HG03521 (cell line): Measurements from ENCODE around the gene CRX.
"Not testable (repeated sequence)": the region's sequence is repeated elsewhere in the genome, so short reads cannot be mapped to it uniquely, and the experiment has no call there.

ENCODE experiments used
- ATAC-seq: cut with Tn5 transposase; IDR thresholded peaks from one replicate; pipeline ENCODE4 v1.9.1; 2021; ENCODE audit warnings: mild to moderate bottlenecking, moderate library complexity; ENCODE audit not compliant: unreplicated experiment

The CRX gene

DNA sequence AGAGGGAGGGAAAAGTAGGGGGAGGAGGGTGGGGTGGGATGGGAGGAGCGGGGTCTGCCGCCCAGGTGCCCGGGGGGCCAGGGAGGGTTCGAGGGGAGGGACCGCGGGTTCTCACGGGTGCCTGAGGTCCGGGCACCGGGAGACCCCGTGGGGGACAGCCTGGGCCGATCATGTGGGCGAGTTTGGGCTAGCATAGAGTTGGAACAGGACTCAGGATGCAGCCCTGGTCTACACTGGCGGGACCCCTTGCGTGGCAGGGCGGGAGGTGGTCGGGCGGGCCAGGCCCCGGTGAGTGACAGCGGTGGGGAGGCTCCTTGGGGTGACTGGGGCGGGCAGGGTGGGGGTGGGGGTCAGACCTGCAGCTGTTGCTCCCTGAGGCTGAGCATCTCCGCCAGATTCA, 18.6 kb upstream of the CRX start:
- not testable (repeated sequence) for ATAC-seq

GRCh38 chr19:47803671-47804070, 18.1 kb upstream of the CRX start:
- not testable (repeated sequence) for ATAC-seq

DNA sequence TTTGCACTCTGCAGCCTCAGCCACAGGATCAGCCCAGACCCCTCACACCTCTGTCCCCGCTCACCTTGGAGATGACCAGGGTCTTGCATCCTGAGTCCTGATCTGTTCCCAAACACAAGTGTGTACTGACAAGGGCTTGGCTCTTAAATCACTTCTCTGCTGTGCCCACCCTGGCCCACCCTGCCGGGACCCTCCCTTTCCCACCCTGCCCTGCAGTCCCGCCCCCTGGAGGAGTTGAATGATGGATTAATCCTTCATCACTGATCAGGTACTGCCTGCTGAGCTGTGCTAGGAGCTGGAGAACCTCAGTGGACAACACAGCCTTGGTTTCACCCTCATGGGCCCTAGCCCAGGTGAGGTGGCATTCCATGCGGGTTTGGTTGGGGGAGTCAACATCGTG, 17.3 kb upstream of the CRX start, which contains the start of gene TPRX1:
Gene TPRX1 (minus strand): TSS at position 101 of the 400 bp plus-strand sequence. CDS start 12 bp downstream, at position 89.
- ATAC-seq: not testable (repeated sequence)

- ATAC-seq: no peak
Observed at GRCh38 chr19:47805313-47805712, 16.4 kb upstream of the CRX start.

GRCh38 chr19:47806435-47806834, 15.3 kb upstream of the CRX start:
- no peak for ATAC-seq

DNA sequence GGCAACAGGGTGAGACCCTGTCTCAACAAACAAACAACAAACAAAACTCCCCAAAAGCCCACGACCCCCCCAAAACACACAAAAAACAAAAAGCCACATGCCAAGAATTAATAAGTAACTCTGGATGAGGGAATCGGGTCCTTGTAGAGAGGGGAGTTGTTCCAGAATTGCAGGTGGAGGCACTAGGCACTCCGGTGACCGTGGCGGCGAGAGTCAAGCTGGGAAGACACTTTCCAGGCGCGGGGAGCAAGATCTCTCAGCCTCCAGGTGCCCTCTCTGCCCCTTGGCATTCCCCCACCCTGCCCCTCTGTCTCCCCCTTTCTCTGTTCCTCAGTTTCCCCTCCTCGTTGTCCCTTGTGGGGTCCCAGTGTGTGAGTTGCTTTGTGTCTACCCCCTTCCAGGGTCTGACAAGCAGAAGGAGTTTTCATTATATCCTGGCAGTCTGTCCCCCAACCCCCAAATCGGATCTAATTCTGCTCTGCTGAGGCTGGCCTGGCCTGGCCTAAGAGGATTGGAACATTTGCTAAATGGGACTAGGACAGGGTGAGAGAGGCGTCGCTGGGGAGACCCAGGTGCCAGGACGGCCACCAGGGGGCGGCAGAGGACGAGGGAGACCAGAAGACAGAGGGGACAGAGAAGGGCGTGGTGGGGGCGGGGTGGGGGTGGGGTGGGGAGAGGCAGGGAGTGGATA, 8.3 kb upstream of the CRX start:
- ATAC-seq: no peak

DNA sequence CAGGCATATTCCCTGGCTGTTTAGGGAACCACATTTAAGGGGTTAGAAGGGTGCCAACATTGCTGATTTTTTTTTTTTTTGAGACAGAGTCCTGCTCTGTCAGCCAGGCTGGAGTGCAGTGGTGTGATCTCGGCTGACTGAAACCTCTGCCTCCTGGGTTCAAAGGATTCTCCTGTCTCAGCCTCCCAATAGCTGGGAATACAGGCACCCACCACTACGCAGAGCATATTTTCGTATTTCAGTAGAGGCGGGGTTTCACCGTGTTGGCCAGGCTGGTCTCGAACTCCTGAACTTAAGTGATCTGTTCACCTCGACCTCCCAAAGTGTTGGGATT, 7.8 kb upstream of the CRX start:
- no peak for ATAC-seq

DNA sequence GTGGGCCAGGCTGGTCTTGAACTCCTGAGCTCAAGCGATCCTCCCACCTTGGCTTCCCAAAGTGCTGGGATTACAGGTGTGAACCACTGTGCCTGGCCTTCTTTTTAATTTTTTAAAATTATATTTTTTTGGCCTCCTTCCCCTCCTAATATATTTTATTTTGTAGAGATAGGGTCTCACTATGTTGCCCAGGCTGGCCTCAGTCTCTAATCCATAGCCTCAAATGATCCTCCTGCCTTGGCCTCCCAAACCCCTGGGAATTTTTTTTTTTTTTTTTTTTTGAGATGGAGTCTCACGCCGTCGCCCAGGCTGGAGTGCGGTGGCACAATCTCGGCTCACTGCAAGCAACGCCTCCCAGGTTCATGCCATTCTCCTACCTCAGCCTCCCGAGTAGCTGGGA, 5.5 kb upstream of the CRX start:
- ATAC-seq: not testable (repeated sequence)

GRCh38 chr19:47818221-47818620, 3.5 kb upstream of the CRX start:
- ATAC-seq: not testable (repeated sequence)

DNA sequence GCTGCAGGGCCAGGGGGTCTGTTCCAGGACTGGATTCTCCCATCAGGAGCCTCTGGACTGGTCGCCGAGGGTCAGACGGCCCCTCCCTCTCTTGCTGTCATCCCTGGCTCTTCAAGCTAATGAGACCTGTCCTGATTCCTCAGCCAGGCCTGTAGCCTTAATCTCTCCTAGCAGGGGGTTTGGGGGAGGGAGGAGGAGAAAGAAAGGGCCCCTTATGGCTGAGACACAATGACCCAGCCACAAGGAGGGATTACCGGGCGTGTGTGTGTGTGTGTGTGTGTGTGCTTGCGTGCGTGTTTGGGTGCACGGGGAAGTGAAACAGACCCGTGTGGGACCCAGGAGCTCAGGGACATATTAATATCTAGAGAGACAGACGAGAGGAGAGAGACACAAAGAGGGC, 1.9 kb upstream of the CRX start:
- ATAC-seq: no peak

- no peak for ATAC-seq
Observed at GRCh38 chr19:47820410-47820809, 1.3 kb upstream of the CRX start.

DNA sequence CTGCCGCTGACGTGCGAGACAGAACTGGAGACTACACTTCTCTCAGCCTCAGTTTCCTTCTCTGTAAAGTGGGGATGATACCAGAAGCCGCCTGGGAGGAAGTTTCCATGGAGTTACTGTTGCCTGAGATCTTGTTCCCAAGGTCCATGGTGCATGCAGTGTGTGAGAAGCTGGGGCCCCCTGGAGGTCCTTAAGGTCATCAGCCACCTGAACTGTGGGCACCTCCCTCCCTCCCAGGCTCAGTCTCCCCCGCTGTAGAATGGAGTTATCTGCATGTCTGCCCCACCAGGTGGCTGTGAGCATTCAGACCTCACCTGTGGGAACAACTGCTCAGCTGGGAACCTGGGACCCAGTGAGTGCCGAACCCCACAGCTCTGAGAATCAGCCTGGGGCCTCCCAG, 2.7 kb downstream of the CRX start:
- ATAC-seq: no peak

DNA sequence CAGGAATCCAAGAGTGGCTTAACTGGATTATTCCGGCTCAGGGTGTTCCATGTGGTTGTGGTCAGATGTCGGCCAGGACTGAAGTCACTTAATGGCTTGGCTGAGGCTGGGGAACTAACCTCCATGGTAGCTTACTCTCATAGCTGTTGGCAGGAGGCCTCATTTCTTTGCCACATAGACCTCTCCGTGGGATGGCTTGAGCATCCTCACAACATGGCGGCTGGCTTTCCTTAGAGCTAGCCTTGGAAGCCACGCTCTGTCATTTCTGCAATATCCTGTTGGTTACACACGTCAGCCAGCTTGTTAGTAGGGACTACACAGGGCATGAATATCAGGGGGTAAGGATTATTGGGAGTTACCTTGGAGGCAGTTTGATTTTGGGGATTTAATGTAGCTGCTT, 5.1 kb downstream of the CRX start:
- no peak for ATAC-seq

DNA sequence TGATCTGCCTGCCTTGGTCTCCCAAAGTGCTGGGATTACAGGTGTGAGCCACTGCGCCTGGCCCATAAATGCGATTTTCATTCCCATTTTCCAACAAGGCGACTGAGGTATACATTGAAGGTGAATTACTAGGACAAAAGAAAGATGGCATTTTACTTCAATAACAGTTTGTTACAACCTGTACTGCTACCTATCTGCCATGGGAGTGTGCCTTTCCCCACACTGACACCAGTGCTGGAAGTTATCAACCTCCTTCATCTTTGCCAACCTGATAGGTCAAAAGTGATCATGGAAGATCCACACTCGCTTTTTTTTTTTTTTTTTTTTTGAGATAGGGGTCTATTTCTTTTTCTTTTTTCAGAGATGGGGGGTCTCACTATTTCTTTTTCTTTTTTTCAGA, 11.0 kb downstream of the CRX start:
- ATAC-seq: no peak

DNA sequence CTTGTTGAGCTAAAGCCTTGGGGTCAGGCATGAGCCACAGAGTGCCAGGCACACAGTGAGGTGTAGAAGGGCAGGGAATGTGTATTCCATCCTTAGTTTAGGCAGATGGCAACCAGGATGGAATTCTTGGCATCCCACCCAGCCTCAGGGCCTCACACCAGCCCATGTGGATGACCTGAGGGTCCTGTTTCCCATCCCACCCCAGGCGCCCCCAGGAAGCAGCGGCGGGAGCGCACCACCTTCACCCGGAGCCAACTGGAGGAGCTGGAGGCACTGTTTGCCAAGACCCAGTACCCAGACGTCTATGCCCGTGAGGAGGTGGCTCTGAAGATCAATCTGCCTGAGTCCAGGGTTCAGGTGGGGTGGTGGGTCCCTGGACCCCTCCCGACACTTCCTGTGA, 14.3 kb downstream of the CRX start:
- no peak for ATAC-seq

- ATAC-seq: no peak
Observed at GRCh38 chr19:47839411-47839810, 17.7 kb downstream of the CRX start.

DNA sequence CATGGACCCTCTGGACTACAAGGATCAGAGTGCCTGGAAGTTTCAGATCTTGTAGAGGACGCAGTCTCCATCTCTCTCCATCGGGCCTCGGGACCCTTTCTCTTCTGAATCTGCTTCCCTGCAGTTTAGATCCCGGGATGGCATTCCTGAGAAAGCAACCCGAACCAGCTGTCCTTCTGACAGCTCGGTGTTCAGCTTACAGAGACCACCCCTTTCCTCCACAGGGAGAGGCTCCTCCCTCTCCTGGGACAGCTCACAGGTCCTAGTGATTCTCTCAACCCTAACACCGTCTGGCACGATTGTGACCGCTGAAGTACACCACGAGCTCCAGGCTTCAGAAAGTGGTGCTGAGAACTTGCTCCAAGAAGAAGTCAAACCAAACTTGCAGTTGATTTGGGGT, 18.2 kb downstream of the CRX start:
- no peak for ATAC-seq

DNA sequence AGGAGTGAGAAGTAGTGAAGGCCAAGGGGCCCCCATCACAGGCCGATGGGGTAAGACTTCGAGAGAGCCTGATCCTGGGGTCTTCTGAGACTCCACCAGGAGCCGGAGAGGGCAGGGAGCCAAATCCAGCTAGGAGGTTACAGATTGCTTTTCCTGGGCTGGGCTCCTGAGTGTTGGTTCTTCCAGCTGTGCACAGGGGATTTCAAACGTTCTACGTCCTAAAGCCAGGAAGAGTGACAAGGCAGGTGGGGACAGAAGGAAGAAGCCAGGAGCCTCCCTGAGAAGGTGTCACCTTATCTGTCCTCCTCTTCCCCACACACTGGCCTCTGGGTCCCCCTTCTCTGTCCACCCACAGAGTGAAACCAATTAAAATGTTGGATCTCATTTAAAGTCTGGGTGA, 21.2 kb downstream of the CRX start:
- no peak for ATAC-seq

- no peak for ATAC-seq
Observed at GRCh38 chr19:47848425-47848822, 26.7 kb downstream of the CRX start.

- ATAC-seq: no peak
Observed at GRCh38 chr19:47848823-47849473, 27.2 kb downstream of the CRX start.

GRCh38 chr19:47853003-47853402, 31.3 kb downstream of the CRX start:
- ATAC-seq: no peak

DNA sequence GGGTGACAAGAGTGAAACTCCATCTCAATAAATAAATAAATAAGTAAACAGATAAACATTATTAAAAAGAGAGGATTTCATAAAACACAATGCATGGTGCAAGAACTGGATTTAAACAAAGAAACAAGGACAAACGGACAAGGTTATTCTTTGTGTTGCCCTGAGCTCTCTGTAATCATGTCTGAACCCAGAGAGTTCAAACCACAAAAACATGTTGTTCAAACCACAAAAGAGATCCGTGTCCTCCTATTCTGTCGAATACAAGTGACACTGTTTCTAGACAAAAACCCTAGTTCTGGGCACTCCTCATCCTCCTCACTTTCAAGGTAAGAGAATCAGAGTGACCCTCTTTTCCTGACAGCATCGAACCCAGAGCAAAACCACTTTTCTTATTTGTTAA, 32.7 kb downstream of the CRX start:
- no peak for ATAC-seq

- ATAC-seq: not testable (repeated sequence)
Observed at GRCh38 chr19:47858231-47858630, 36.5 kb downstream of the CRX start.
